CD4-positive, alpha-beta T cell (primary cell): ENCODE results near the gene SPACA4. TPM values are rescaled to one million over a fixed set of nuclear protein-coding genes. Genes with fewer than 3 reads are reported as not detected.

Experiments
- ATAC-seq: fragments of 200-7000 bp; cut with Tn5 transposase; one replicate; pipeline ENCODE4 v1.10.0; 2022; ENCODE audit warnings: mild to moderate bottlenecking; ENCODE audit not compliant: poor library complexity
- CTCF ChIA-PET: fragments of 350-600 bp; sonication (Branson Sonifier 250); formaldehyde crosslinking; loops from one replicate; lab custom pipeline; 2021; ENCODE audit warnings: antibody characterized with exemption, inconsistent platforms; lab: Charles Lee
- POLR2A ChIA-PET: fragments of 350-600 bp; sonication (Branson Sonifier 250); formaldehyde crosslinking; loops from one replicate; lab custom pipeline; 2021; ENCODE audit warnings: antibody characterized with exemption, inconsistent platforms; lab: Charles Lee
- DNase-seq, 14 experiments: peaks; one replicate each; pipeline ENCODE4 v3.0.0-alpha.2; 2013 to 2020; ENCODE audit warnings: mixed read lengths in 2 of 14
- H3K27ac ChIP-seq, 2 donors: one replicate each; pipeline versions ENCODE4 v1.5.1 to v1.7.0; 2013; ENCODE audit warnings: low read length in 2 of 2, low read depth in 1 of 2, mild to moderate bottlenecking in 1 of 2
- H3K27me3 ChIP-seq, 2 experiments: 1 replicate in 1 of 2; 2 replicates in 1 of 2; pipeline versions ENCODE4 v1.6.1 to v1.7.0; 2013; ENCODE audit warnings: low read length in 2 of 2, control low read depth in 1 of 2, mild to moderate bottlenecking in 1 of 2, moderate library complexity in 1 of 2; ENCODE audit not compliant: insufficient read depth in 2 of 2, control insufficient read depth in 1 of 2
- H3K36me3 ChIP-seq: one replicate; pipeline ENCODE4 v1.6.1; 2013; ENCODE audit warnings: low read length, control low read depth; ENCODE audit not compliant: insufficient read depth
- H3K4me1 ChIP-seq: one replicate; pipeline ENCODE4 v1.6.1; 2013; ENCODE audit warnings: low read length, control low read depth; ENCODE audit not compliant: insufficient read depth
- H3K4me3 ChIP-seq: one replicate; pipeline ENCODE4 v1.5.1; 2013; ENCODE audit warnings: mild to moderate bottlenecking, low read length, moderate library complexity
- H3K9me3 ChIP-seq, 2 experiments: 1 replicate in 1 of 2; 2 replicates in 1 of 2; pipeline versions ENCODE4 v1.6.1 to v1.7.0; 2013; ENCODE audit warnings: low read length in 2 of 2, mild to moderate bottlenecking in 2 of 2, control low read depth in 1 of 2, moderate library complexity in 1 of 2; ENCODE audit not compliant: control insufficient read depth in 1 of 2, insufficient read depth in 1 of 2
- H3K27ac Mint-ChIP-seq: one replicate; pipeline ENCODE4 v1.8.0; 2020; ENCODE audit warnings: mixed read lengths
- H3K27me3 Mint-ChIP-seq: one replicate; pipeline ENCODE4 v1.8.0; 2021; ENCODE audit warnings: mixed read lengths
- H3K36me3 Mint-ChIP-seq: one replicate; pipeline ENCODE4 v1.8.0; 2021; ENCODE audit warnings: low read depth, mixed read lengths
- H3K4me1 Mint-ChIP-seq: one replicate; pipeline ENCODE4 v1.8.0; 2021; ENCODE audit warnings: low read depth, mixed read lengths
- H3K4me3 Mint-ChIP-seq: one replicate; pipeline ENCODE4 v1.8.0; 2020; ENCODE audit warnings: mild to moderate bottlenecking, mixed read lengths
- H3K9me3 Mint-ChIP-seq: one replicate; pipeline ENCODE4 v1.8.0; 2020; ENCODE audit warnings: mixed read lengths
- CTCF ChIP-seq: fragments of 200-600 bp; IDR thresholded peaks from one replicate; pipeline ENCODE4 v1.8.0; 2022; ENCODE audit warnings: antibody characterized with exemption, mild to moderate bottlenecking
- intact Hi-C, 2 experiments: fragments of 100-400 bp; cut with DNase I in 1 of 2; cut with micrococcal nuclease in 1 of 2; formaldehyde crosslinking; loops; one replicate each; pipeline versions ENCODE4 v1.15.1 to v1.9.0; 2023 to 2025; cut with DNase I, micrococcal nuclease
- total RNA-seq, 174 experiments: library from RNA in 2 of 174; stranded (reverse) in 2 of 174; gene quantifications; one replicate each; pipeline ENCODE4 v1.2.3 and lab custom pipeline; 2021 to 2026

Gene SPACA4
- total RNA-seq, 2 experiments from 2014 or later = not detected

- Mint-ChIP-seq H3K27ac (peak overlapping the region; percentile 97), H3K36me3 (peaks cover 45% of the 10 kb centered on the region), H3K4me1 (peaks cover 57% of the 10 kb centered on the region), H3K27me3 (no peaks in the 10 kb centered on the region), H3K4me3 (peak overlapping the region; percentile 94), H3K9me3 (no peaks in the 10 kb centered on the region)
- ChIA-PET CTCF (interaction anchor here (1.2 to 1.7 kb wide), 2 partner anchors 10 to 263 kb away, joined by 4 to 8 read pairs; partner anchors contain the start of gene CA11), POLR2A (interaction anchor here (0.7 to 3.6 kb wide), 11 partner anchors 8 to 357 kb away, joined by 3 to 39 read pairs (median 6); partner anchors contain the start of genes CA11, GYS1, RPL18 and RUVBL2)
- Histone ChIP-seq H3K4me1 (peaks cover 62% of the 10 kb centered on the region), H3K36me3 (peaks cover 25% of the 10 kb centered on the region), H3K27me3 (no peaks in the 10 kb centered on the region), H3K4me3 (peak overlapping the region; percentile 71), H3K9me3 (no peaks in the 10 kb centered on the region), H3K27ac (peak overlapping the region; percentile 61 to 94)
- no peak for TF ChIP-seq CTCF
- DNase-seq (peak in 6 of 14 experiments; percentile 28 to 70 (median 56)), ATAC-seq (no peak)
- intact Hi-C loops = loop anchor here (2.0 to 10.0 kb wide), 5 partner anchors 41 to 1239 kb away; partner anchors contain the start of genes AKT1S1 (in 1 of the 2), C19orf73 (in 1 of the 2), PPFIA3 (in 1 of the 2) and TBC1D17 (in 1 of the 2)
Measured at GRCh38 chr19:48635966-48636858, 29.7 kb downstream of the SPACA4 start.

GRCh38 chr19:48636859-48637448 is 30.4 kb downstream of the SPACA4 start, which contains the start of gene DBP:
Gene DBP, minus strand, starts transcription at chr19:48637379. Its CDS starts 385 bp downstream, at chr19:48636994.
- DNase-seq (peak in 7 of 14 experiments; percentile 37 to 72 (median 41)), ATAC-seq (no peak)
- Histone ChIP-seq H3K9me3 (no peaks in the 10 kb centered on the region), H3K27ac (peak within 1 kb of the TSS; percentile 86 to 94), H3K27me3 (no peaks in the 10 kb centered on the region), H3K36me3 (peaks cover 17% of the 10 kb centered on the region), H3K4me3 (peak within 1 kb of the TSS; percentile 71), H3K4me1 (peaks cover 60% of the 10 kb centered on the region)
- intact Hi-C loops = loop anchor here (1.0 to 10.0 kb wide), 5 partner anchors 18 to 1238 kb away; partner anchors contain the start of genes AKT1S1 (in 1 of the 2), C19orf73 (in 1 of the 2), PPFIA3 (in 1 of the 2) and RPL18 (in 1 of the 2)
- peaks cover 38% of the 10 kb centered on the region for H3K36me3 Mint-ChIP-seq
- peaks cover 51% of the 10 kb centered on the region for H3K4me1 Mint-ChIP-seq
- no peaks in the 10 kb centered on the region for H3K9me3 Mint-ChIP-seq
- H3K4me3 Mint-ChIP-seq = peak within 1 kb of the TSS; percentile 94
- peak within 1 kb of the TSS; percentile 97 for H3K27ac Mint-ChIP-seq
- ChIA-PET POLR2A (interaction anchor here (0.7 to 3.6 kb wide), 17 partner anchors 9 to 1923 kb away, joined by 3 to 39 read pairs (median 5); partner anchors contain the start of genes CA11, GYS1, RPL18 and RUVBL2), CTCF (interaction anchor here (1.2 to 1.7 kb wide), 2 partner anchors 9 to 263 kb away, joined by 4 to 8 read pairs; partner anchors contain the start of gene CA11)
- TF ChIP-seq CTCF = no peak
- no peaks in the 10 kb centered on the region for H3K27me3 Mint-ChIP-seq
